HG03064 (cell line): Measurements from ENCODE around the gene SYT17.

ENCODE experiments used
- ATAC-seq: cut with Tn5 transposase; IDR thresholded peaks from one replicate; pipeline ENCODE4 v1.9.1; 2021; ENCODE audit warnings: low read depth; ENCODE audit not compliant: unreplicated experiment

The SYT17 gene, protein sequence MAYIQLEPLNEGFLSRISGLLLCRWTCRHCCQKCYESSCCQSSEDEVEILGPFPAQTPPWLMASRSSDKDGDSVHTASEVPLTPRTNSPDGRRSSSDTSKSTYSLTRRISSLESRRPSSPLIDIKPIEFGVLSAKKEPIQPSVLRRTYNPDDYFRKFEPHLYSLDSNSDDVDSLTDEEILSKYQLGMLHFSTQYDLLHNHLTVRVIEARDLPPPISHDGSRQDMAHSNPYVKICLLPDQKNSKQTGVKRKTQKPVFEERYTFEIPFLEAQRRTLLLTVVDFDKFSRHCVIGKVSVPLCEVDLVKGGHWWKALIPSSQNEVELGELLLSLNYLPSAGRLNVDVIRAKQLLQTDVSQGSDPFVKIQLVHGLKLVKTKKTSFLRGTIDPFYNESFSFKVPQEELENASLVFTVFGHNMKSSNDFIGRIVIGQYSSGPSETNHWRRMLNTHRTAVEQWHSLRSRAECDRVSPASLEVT

GRCh38 chr16:19167710-19168370 lies at the start of gene SYT17:
TSS of gene SYT17 (plus strand) at chr16:19168240. CDS start at chr16:19168647, 407 bp downstream.
- no peak for ATAC-seq

DNA sequence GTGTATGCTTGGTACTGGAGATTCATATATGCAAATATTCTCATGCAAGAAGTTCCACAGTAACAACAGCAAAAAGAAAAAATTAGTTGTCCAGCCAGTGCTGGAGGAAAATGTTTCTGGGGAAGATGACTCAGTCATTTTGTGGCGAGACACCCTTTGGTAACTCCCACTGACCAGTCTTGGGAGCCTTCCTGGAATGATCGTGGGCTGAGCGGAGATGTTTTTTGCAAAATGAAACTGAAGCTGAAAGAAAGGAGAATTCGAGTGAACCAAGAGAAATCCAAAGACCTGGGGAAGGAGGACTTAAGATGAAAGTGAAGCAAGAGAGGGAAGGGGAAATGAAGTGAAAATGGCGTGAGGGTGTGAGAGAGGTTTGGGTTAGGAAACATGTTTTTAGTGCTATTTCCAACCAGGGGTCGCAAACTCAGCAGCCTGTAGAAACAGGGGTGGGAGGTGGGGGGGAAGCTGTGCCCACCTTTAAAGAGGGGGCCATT lies 49.1 kb upstream of the SYT17 start:
- no peak for ATAC-seq

DNA sequence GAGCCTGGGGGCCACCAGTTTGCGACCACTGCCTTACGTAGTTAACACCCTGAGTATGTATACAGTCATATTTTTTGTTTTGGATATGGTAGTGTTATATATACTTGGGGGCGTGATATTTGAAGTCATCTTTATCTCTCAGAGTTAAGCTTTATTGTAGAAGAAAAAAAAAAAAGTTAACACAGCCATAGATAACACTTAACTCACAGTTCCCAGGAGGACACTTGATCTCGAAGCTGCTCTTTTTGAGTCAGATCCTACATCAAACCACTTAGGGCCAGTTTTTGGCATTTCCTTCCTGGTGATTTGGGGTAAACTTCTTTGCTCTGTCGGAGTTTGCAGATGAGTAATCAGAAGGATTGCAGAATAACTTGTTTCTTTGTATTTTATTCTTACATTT lies 48.5 kb upstream of the SYT17 start:
- ATAC-seq: no peak

DNA sequence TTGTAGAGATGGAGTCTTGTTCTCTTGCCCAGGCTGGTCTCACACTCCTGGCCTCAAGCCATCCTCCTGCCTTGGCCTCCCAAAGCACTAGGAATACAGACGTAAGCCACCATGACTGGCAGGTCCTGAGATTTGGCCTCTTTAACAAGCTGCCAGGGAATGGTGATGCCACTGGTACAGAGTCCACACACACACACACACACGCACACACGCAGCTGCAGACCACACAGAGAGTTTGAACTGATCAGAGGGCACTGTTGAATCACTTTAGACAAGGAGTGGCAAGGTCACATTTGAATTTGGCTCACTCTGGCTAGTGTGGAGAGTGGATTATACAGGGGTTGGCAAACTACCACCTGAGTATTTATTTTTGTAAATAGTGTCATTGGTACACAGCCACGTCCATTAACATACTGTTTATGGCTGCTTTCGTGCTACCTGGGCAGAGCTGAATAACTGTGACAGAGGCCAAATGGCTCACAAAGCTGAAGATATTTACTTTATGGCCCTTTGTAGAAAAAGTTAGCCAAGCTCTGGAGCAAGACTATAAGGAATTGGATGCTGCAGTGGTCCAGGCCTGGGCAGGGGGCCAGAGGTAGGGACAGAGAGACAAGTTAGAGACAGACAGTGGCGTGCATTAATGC lies 44.4 kb upstream of the SYT17 start:
- ATAC-seq: no peak

GRCh38 chr16:19126300-19126699 lies 41.7 kb upstream of the SYT17 start:
- ATAC-seq: no peak

GRCh38 chr16:19127205-19127604 lies 40.8 kb upstream of the SYT17 start:
- no peak for ATAC-seq

- ATAC-seq: no peak
These were observed 40.3 kb upstream of the SYT17 start for GRCh38 chr16:19127674-19128131.

- ATAC-seq: no peak
These were observed 39.4 kb upstream of the SYT17 start for GRCh38 chr16:19128454-19129200.

GRCh38 chr16:19130385-19130784 lies 37.7 kb upstream of the SYT17 start:
- no peak for ATAC-seq

- no peak for ATAC-seq
These were observed 36.9 kb upstream of the SYT17 start for GRCh38 chr16:19130852-19131824.

DNA sequence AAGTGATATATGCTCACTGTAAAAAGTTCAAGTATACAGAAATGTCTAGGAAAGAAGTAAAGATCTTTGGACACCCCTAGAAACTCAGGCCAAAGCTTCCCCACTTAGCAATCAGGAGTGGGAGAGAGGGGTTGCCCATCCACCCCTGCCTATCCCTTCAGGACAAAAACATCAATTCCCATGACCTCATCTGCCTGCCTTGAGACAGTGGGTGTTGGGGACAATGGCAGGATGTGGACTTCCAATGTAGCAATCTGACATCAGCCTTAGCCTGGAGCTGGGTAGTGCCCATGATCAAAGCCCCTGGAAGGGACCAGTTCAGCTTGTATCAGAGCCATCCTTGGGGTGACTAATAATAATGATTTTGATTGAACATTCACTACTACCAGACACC lies 36.2 kb upstream of the SYT17 start:
- ATAC-seq: no peak

DNA sequence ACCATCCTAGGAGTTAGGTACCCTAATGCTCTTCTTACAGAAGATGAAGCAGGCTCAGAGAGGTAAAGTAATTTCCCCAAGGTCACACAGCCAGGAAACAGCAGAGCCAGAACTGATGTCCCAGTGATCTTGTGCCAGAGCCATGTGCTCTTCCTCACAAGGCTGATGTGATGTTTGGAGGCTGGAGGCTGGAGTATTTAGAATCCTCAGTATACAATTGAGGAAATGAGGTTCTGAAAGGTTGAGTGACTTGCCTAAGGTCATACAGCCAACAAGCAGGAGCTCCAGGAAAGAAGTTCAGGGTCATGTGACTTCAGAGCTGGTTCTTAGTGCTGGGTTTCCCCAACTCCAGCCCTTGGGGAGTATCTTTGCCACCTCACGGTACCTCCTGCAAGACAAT lies 35.8 kb upstream of the SYT17 start:
- ATAC-seq: no peak

DNA sequence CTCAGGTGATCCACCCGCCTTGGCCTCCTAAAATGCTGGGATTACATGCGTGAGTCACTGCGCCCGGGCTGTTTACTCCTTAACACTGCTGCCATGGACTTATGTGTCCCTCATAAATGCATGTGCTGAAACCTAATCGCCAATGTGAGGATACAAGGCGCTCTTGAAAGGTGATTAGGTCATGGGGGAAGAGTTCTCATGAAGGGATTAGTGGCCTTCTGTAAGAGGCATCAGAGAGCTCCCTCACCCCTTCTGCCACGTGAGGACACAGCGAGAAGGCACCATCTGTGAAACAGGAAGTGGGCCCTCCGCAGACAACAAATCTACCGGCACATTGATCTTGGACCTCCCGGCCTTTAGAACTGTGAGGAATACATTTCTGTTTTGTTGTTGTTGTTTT lies 35.1 kb upstream of the SYT17 start:
- no peak for ATAC-seq

- ATAC-seq: no peak
These were observed 34.4 kb upstream of the SYT17 start for GRCh38 chr16:19133600-19133999.

DNA sequence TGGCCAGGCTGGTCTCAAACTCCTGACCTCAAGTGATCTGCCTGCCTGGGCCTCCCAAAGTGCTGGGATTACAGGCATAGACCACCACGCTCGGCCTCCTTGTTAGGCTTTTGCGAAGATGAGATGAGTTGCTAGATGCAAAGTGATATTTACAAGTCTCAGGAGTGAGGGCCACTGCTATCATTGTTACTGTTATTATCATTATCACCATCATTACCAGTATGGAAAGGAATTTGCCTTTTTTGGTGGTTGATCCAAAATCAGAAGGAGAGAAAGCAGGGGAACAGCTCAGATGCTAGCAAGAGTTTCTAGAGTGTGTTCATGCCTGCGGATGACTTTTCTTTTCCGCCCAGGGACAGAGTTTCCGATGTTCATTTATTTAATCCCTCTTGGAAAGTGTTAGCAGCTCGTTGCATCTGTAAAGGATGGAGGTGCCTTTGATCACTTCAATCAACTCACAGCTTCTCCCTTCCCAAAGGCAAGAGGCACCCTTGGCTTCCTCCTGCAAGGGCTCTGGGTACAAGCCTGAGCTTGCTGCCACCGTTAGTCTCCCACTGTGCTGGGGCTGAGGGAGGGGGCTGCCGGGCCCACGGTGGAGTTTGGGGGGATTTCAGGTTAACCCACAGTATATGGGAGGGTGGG lies 32.7 kb upstream of the SYT17 start:
- no peak for ATAC-seq

- no peak for ATAC-seq
These were observed 32.1 kb upstream of the SYT17 start for GRCh38 chr16:19135896-19136438.

GRCh38 chr16:19136549-19137196 lies 31.4 kb upstream of the SYT17 start:
- no peak for ATAC-seq
